Skeletal muscle tissue (tissue), 4 donors: ENCODE results near the gene GNA15. TPM values are rescaled to one million over a fixed set of nuclear protein-coding genes. Genes with fewer than 3 reads are reported as not detected.
"Not testable (repeated sequence)": the region's sequence is repeated elsewhere in the genome, so short reads cannot be mapped to it uniquely, and the experiment has no call there.

Experiments used
- H3K27ac ChIP-seq: one replicate; pipeline ENCODE4 v1.7.0; 2013; ENCODE audit warnings: mild to moderate bottlenecking, low read depth, low read length, inconsistent platforms
- H3K27me3 ChIP-seq, 3 donors: one replicate each; pipeline ENCODE4 v1.7.0; 2013; ENCODE audit warnings: low read length in 3 of 3; ENCODE audit not compliant: control insufficient read depth in 3 of 3, insufficient read depth in 3 of 3
- H3K36me3 ChIP-seq, 3 donors: one replicate each; pipeline ENCODE4 v1.7.0; 2013; ENCODE audit warnings: low read length in 3 of 3; ENCODE audit not compliant: control insufficient read depth in 3 of 3, insufficient read depth in 3 of 3
- H3K4me1 ChIP-seq, 3 donors: one replicate each; pipeline ENCODE4 v1.7.0; 2013; ENCODE audit warnings: low read length in 3 of 3, mild to moderate bottlenecking in 3 of 3; ENCODE audit not compliant: control insufficient read depth in 3 of 3, insufficient read depth in 3 of 3
- H3K4me3 ChIP-seq, 3 donors: one replicate each; pipeline ENCODE4 v1.7.0; 2013; ENCODE audit warnings: low read length in 3 of 3
- H3K9ac ChIP-seq, 3 donors: one replicate each; pipeline ENCODE4 v1.7.0; 2013; ENCODE audit warnings: low read length in 3 of 3, mild to moderate bottlenecking in 3 of 3, moderate library complexity in 2 of 3, low read depth in 1 of 3
- H3K9me3 ChIP-seq, 3 donors: one replicate each; pipeline ENCODE4 v1.7.0; 2013; ENCODE audit warnings: low read length in 3 of 3; ENCODE audit not compliant: control insufficient read depth in 3 of 3
- total RNA-seq: library from RNA; depleted of rRNA; stranded (reverse); fragments of >200 nt; gene quantifications from one replicate; pipeline ENCODE4 v1.2.3, GENCODE V29; 2014
- donor health status: Osteomylitis.

Gene GNA15
- total RNA-seq, 1 donor from 2014 or later, result 3.1 TPM

DNA sequence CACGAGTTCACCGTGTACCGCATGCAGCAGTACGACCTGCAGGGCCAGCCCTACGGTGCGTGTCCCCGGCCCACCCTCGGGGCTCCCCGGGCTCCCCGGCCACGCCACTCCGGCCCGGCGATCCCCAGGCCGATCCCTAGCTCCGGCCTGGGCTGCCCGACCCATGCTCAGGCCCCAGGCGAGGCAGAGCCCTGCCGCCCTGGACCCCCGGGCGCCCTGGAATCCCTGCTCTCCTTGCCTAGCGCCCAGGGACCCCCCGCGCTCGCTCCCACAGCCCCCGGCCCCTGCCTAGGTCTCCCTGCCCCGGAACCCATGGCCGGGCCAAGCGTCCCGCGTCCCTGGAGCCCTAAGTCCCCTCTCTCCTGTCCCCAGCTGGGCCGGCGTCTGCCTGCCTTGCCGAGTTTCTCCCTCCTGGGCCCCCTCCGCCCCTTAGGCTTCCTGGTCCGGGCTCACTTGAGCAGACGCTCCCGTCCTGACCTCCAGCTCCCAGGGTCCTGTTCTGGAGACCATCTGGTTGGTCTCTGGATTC, 50.4 kb downstream of the GNA15 start:
- H3K27me3 ChIP-seq, result no peaks in the 10 kb centered on the region
- H3K9ac ChIP-seq, result peak overlapping the region; percentile 81 to 89 (median 85)
- H3K4me3 ChIP-seq, result peak overlapping the region; percentile 80 to 92 (median 91)
- peak overlapping the region; percentile 54 for H3K27ac ChIP-seq
- peaks cover 21 to 29% (median 24%) of the 10 kb centered on the region in 3 donors for H3K4me1 ChIP-seq
- H3K9me3 ChIP-seq, result no peaks in the 10 kb centered on the region
- peaks cover 0 to 4% (median 3%) of the 10 kb centered on the region in 3 donors for H3K36me3 ChIP-seq

GRCh38 chr19:3186891-3187661, 51.2 kb downstream of the GNA15 start:
- Histone ChIP-seq H3K9me3 (no peaks in the 10 kb centered on the region), H3K9ac (peak overlapping the region; percentile 81 to 89 (median 85)), H3K27me3 (no peaks in the 10 kb centered on the region), H3K36me3 (peaks cover 0 to 4% (median 3%) of the 10 kb centered on the region in 3 donors), H3K4me3 (peak overlapping the region; percentile 80 to 92 (median 91)), H3K27ac (no peak overlapping the region), H3K4me1 (peaks cover 21 to 29% (median 24%) of the 10 kb centered on the region in 3 donors)

DNA sequence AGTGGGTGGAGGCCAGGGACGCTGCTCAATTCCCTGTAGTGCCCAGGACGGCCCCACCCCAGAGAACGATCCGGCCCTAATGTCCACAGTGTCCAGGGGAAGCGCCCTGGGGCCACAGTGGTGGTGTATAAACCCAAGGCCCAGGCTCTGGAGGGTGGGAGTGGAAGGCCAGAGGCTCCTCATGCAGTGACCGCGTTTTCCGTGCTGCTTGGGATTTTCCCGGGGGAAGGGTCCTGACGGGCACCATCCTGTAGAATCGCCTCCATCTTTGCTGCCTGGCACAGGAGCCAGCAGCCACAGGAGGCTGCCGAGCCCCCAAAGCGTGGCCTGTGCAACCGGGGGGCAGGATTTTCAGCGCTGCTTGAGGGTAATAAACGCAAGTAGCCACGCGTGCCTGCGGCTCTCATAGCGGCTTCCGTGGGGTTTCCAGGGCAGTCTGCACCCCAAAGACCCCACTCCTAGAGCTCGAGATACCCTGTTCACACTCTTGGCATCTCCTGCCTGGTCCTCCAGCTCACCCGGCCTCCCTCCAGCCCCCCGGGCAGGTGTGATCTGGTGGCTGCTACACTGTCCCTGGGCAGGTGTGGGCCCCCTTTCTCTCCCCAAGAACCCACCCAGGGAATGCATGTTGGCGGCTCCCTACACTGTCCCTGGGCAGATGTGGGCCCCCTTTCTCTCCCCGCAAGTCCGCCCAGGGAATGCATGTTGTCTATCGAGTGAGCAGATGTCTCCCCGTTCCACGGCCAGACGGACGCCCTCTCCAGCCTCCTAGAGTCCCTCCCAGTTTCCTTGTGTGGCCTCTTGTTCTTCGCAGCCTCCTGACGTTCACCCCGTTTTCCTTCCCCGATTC, 52.1 kb downstream of the GNA15 start:
- Histone ChIP-seq H3K9me3 (no peaks in the 10 kb centered on the region), H3K9ac (peak overlapping the region in 2 of 3 donors; percentile 21 to 81), H3K36me3 (peaks cover 0 to 4% (median 3%) of the 10 kb centered on the region in 3 donors), H3K4me1 (peaks cover 21 to 29% (median 24%) of the 10 kb centered on the region in 3 donors), H3K4me3 (no peak overlapping the region), H3K27ac (no peak overlapping the region), H3K27me3 (no peaks in the 10 kb centered on the region)

DNA sequence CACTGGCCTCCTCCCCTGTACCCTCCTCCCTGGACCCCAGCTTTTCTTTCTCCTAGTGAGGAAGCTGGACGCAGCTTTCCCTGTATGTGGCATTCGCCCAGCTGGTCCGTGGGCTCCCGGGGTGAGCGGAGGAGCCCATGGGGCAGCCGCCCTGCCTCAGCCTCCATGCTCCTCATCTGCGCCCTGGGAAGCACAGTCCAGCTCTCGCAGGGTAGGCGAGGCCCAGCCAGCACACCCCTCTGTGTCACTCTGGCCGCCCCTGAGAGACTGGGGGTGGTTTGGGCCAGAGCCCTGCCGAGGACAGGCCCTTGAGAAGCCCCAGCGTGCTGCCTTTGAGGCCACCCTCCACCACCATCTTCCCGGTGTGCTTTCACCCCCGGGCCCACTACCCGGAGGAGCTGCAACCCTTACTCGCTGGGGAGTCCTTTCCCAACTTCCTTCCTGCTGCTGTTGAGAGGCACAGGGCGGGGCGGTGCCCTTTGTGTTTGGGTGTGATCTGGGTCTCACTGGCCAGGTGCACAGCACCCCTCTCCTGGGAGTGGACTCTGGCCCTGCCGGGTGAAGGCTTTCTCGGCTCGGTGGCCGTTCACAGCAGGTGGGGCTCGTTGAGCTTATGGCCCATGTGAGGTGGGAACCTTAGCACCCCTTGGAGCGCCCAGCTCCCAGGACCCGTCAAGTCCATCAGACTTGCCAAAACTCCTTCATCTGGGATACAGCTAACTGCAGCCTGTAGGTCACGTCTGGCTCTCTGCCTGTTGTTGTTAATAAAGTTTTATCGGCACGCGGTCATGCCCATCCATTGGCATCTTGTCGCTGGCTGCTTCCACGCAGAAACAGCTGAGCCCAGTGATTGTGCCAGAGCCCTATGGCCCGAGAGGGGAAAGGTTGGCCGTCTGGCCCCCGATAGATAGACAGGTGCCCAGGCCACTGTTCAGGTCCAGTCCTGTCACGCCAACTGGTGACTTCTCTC, 53.1 kb downstream of the GNA15 start:
- Histone ChIP-seq H3K27ac (no peak overlapping the region), H3K9ac (no peak overlapping the region), H3K9me3 (no peaks in the 10 kb centered on the region), H3K4me1 (peaks cover 21 to 29% (median 24%) of the 10 kb centered on the region in 3 donors), H3K27me3 (no peaks in the 10 kb centered on the region), H3K4me3 (no peak overlapping the region), H3K36me3 (peaks cover 0 to 6% (median 3%) of the 10 kb centered on the region in 3 donors)

DNA sequence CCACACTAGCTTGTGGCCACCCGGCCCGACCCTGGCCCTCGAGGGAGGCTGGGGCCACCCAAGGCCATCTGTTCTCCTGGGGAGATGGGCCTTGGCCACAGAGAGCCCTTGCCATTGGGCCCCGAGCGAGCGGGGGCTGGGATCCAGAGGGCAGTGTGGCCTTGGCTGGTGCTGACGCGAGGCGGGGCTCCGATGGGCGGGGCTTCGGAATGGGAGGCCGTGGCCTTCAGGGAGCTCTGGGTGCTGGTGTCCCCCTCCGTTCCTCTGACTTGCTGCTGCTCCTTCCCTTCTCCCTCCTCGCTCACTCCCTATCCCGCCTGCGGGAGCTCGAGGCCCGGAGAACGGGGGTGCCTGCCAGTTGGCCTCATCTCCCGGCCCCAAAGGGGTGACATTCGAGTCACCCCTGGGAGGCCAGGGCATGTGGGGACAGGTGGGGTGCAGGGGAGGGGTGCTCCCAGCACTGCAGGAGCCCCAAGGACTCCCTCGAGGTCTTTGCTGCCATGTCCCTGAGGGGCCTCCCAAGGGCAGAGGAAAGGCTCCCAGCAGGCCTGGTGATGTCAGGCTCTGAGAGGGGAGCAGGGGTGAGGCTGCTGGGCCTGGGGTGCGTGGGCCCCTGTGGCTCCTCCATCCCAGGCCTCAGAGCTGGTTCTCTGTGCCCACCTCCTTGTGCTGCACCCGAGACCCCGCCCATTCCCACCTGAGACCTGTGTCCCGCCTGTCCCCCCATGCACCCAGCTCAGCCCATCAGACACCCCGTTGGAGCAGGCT, 54.1 kb downstream of the GNA15 start:
- Histone ChIP-seq H3K9ac (no peak overlapping the region), H3K27ac (no peak overlapping the region), H3K4me3 (no peak overlapping the region), H3K4me1 (peaks cover 17 to 25% (median 21%) of the 10 kb centered on the region in 3 donors), H3K27me3 (no peaks in the 10 kb centered on the region), H3K36me3 (peaks cover 0 to 6% (median 3%) of the 10 kb centered on the region in 3 donors), H3K9me3 (no peaks in the 10 kb centered on the region)

DNA sequence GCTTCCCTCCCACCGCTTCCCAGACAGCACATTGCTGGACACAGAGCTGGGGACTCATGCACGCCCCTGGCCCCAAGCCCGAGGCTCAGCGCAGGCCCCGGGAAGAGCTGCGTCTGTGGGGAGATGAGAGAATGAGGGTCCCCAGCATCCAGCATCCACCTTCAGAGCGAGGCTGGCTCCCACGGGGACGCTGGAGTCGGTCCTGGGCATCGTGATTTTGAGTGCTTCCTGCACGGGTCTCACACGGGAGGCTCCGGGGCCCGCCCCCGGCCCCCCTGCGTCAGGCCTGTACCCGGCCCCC, 54.6 kb downstream of the GNA15 start:
- H3K27me3 ChIP-seq, result no peaks in the 10 kb centered on the region
- H3K27ac ChIP-seq, result no peak overlapping the region
- peaks cover 0 to 6% (median 3%) of the 10 kb centered on the region in 3 donors for H3K36me3 ChIP-seq
- H3K9ac ChIP-seq, result no peak overlapping the region
- no peaks in the 10 kb centered on the region for H3K9me3 ChIP-seq
- no peak overlapping the region for H3K4me3 ChIP-seq
- H3K4me1 ChIP-seq, result peaks cover 16 to 25% (median 17%) of the 10 kb centered on the region in 3 donors

DNA sequence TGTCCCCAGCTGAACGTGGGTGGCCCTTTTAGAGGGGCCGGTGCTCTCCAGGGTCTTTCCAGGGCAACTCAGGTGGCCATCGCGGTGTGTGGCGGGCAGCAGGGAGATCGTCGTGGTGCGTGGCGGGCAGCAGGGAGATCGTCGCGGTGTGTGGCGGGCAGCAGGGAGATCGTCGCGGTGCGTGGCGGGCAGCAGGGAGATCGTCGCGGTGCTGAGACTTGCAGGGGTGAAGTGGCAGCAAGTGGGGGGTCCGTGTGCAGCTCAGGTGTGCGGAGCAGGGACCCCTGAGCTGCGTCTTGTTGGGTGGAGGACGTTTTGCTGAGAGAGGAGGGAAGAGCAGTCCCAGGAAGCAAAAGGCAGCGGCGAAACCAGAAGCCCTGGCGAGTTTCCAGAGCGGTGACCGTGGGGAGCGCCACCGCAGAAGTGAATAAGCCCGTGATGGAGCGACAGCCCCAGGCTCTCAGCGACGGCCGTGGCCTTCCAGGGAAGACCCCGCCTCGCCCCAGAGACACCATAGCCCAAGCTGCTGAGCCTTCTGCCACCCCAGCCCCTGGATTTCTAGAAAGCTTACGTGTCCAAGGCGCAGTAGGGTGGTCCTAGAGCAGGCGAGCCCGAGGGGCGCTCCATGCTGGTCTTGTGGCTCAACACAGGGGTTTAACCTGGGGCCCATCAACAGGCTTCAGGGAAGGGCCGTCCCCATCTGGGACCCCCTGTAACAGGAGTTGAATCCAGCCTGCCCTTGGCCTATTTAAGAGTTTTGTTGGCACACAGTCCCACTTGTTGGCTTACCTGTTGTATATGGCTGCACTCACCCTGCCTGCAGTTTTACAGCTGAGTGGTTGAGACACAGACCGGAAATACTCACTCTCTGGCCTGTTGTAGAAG, 55.3 kb downstream of the GNA15 start:
- Histone ChIP-seq H3K4me3 (no peak overlapping the region), H3K27ac (no peak overlapping the region), H3K9ac (no peak overlapping the region), H3K36me3 (peaks cover 0 to 6% (median 3%) of the 10 kb centered on the region in 3 donors), H3K4me1 (peaks cover 16 to 24% (median 17%) of the 10 kb centered on the region in 3 donors), H3K27me3 (no peaks in the 10 kb centered on the region), H3K9me3 (no peaks in the 10 kb centered on the region)

DNA sequence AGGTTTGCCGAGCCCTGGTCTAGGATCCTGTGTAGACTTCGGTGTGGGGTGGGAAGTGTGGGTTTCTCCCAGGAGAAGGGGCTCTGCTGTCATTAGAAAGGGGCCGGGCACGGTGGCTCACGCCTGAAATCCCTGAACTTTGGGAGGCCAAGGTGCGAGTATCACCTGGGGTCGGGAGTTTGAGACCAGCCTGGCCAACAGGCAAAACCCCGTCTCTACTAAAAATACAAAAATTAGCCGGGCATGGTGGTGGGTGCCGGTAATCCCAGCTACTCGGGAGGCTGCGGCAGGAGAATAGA, 55.9 kb downstream of the GNA15 start:
- H3K9ac ChIP-seq, H3K36me3 ChIP-seq, H3K27ac ChIP-seq, H3K4me3 ChIP-seq, H3K27me3 ChIP-seq, H3K9me3 ChIP-seq: not testable (repeated sequence)
- peaks cover 11 to 18% (median 12%) of the 10 kb centered on the region in 3 donors for H3K4me1 ChIP-seq
